ENCODE measurements around the gene LPP.

- no peak for TF ChIP-seq RAD21 (CRISPR knock-in tag; conservative IDR thresholded peaks at IDR 0.05 in 1 of 2, IDR thresholded peaks at IDR 0.05 in 1 of 2)
- no peak for TF ChIP-seq SP1 (CRISPR knock-in tag; IDR thresholded peaks at IDR 0.05)
- no peak for TF ChIP-seq CTCF (IDR thresholded peaks at IDR 0.05 in 2 of 3, conservative IDR thresholded peaks at IDR 0.05 in 1 of 3; ENCODE audit: insufficient read depth in 2 of 3, low read depth in 1 of 3, low read length in 3 of 3)
- no peak for TF ChIP-seq TAF1 (IDR thresholded peaks at IDR 0.05; ENCODE audit: control insufficient read depth, extremely low read depth, insufficient read depth, low read length, severe bottlenecking)
- TF ChIP-seq FOSL1 (tag; conservative IDR thresholded peaks at IDR 0.05), result no peak
- TF ChIP-seq BRF1 (IDR thresholded peaks at IDR 0.05; ENCODE audit: borderline replicate concordance, extremely low read depth, insufficient read length), result no peak
- TF ChIP-seq POLR2A (conservative IDR thresholded peaks at IDR 0.05), result no peak
- no peak for TF ChIP-seq USF1 (CRISPR knock-in tag; IDR thresholded peaks at IDR 0.05)
- TF ChIP-seq TCF3 (CRISPR knock-in tag; IDR thresholded peaks at IDR 0.05), result no peak
Observed at GRCh38 chr3:188192034-188192433, 38.1 kb downstream of the LPP start.

Measured in K562 (cell line).